HEK293 (cell line): ENCODE results near the gene NPTX1.

Experiments
- CTCF ChIA-PET: fragments of 350-600 bp; formaldehyde crosslinking; extraction: SDS; loops from one replicate; lab custom pipeline; 2021; ENCODE audit warnings: antibody characterized with exemption; lab: Yijun Ruan, JAX
- POLR2A ChIA-PET: fragments of 300-600 bp; formaldehyde crosslinking; extraction: SDS; loops from one replicate; lab custom pipeline; 2020; ENCODE audit warnings: antibody characterized with exemption, inconsistent platforms; lab: Yijun Ruan, JAX
- H3K27ac ChIP-seq: fragments of 200-500 bp; sonication (Bioruptor generic); 2 replicates; pipeline ENCODE4 v1.5.1; 2014; ENCODE audit warnings: low read depth, low read length, control low read depth, inconsistent platforms; ENCODE audit errors: extremely low read depth
- H3K36me3 ChIP-seq, 2 experiments: fragments of 200-500 bp in 1 of 2; sonication (Bioruptor generic) in 1 of 2; 1 replicate in 1 of 2; 2 replicates in 1 of 2; pipeline ENCODE4 v1.5.1; 2014 to 2017; ENCODE audit warnings: inconsistent platforms in 2 of 2, low read length in 2 of 2; ENCODE audit not compliant: control insufficient read depth in 2 of 2, insufficient read depth in 1 of 2
- H3K4me1 ChIP-seq: fragments of 200-500 bp; sonication (Bioruptor generic); 2 replicates; pipeline ENCODE4 v1.5.1; 2014; ENCODE audit warnings: mild to moderate bottlenecking, low read length, inconsistent platforms; ENCODE audit not compliant: control insufficient read depth, insufficient read depth
- H3K4me3 ChIP-seq: 2 replicates; pipeline ENCODE4 v1.5.1; 2011; ENCODE audit warnings: low read depth, mild to moderate bottlenecking, control low read depth, low read length, moderate library complexity
- H3K9me3 ChIP-seq: fragments of 200-500 bp; sonication (Bioruptor generic); 2 replicates; pipeline ENCODE4 v1.5.1; 2014; ENCODE audit warnings: low read depth, low read length, inconsistent platforms; ENCODE audit not compliant: control insufficient read depth, insufficient read depth
- EGR2 ChIP-seq: fragments of 450-650 bp; formaldehyde crosslinking; IDR thresholded peaks from 2 replicates; pipeline ENCODE4 v1.5.1; 2016; ENCODE audit warnings: low read depth, missing biosample characterization, missing genetic modification characterization
- KLF7 ChIP-seq: fragments of 450-650 bp; formaldehyde crosslinking; IDR thresholded peaks from 2 replicates; pipeline ENCODE4 v1.5.1; 2016; ENCODE audit warnings: missing biosample characterization, missing genetic modification characterization, borderline replicate concordance
- ZFHX2 ChIP-seq: fragments of 450-650 bp; formaldehyde crosslinking; conservative IDR thresholded peaks from 2 replicates; pipeline ENCODE4 v1.5.1; 2016; ENCODE audit warnings: missing biosample characterization, missing genetic modification characterization
- ZIC2 ChIP-seq: fragments of 450-650 bp; formaldehyde crosslinking; IDR thresholded peaks from 2 replicates; pipeline ENCODE4 v1.5.1; 2016; ENCODE audit warnings: missing biosample characterization, missing genetic modification characterization
- ZNF169 ChIP-seq: fragments of 450-650 bp; formaldehyde crosslinking; IDR thresholded peaks from 2 replicates; pipeline ENCODE4 v1.5.1; 2016; ENCODE audit warnings: missing biosample characterization, missing genetic modification characterization
- ZNF175 ChIP-seq: fragments of 450-650 bp; formaldehyde crosslinking; IDR thresholded peaks from 2 replicates; pipeline ENCODE4 v1.5.1; 2016; ENCODE audit warnings: missing biosample characterization, missing genetic modification characterization
- ZNF2 ChIP-seq: fragments of 450-650 bp; formaldehyde crosslinking; IDR thresholded peaks from 2 replicates; pipeline ENCODE4 v1.5.1; 2016; ENCODE audit warnings: missing biosample characterization, missing genetic modification characterization
- ZNF239 ChIP-seq: fragments of 450-650 bp; formaldehyde crosslinking; IDR thresholded peaks from 2 replicates; pipeline ENCODE4 v1.5.1; 2016; ENCODE audit warnings: missing biosample characterization, missing genetic modification characterization
- ZNF366 ChIP-seq: fragments of 450-650 bp; formaldehyde crosslinking; conservative IDR thresholded peaks from 2 replicates; pipeline ENCODE4 v1.5.1; 2016; ENCODE audit warnings: missing biosample characterization, missing genetic modification characterization
- ZNF398 ChIP-seq: fragments of 450-650 bp; formaldehyde crosslinking; IDR thresholded peaks from 2 replicates; pipeline ENCODE4 v1.5.1; 2017; ENCODE audit warnings: missing biosample characterization, missing genetic modification characterization
- ZNF423 ChIP-seq: fragments of 450-650 bp; formaldehyde crosslinking; IDR thresholded peaks from 2 replicates; pipeline ENCODE4 v1.5.1; 2016; ENCODE audit warnings: missing biosample characterization, missing genetic modification characterization
- ZNF433 ChIP-seq: fragments of 450-650 bp; formaldehyde crosslinking; IDR thresholded peaks from 2 replicates; pipeline ENCODE4 v1.5.1; 2016; ENCODE audit warnings: missing biosample characterization, missing genetic modification characterization, low read depth
- ZNF747 ChIP-seq: fragments of 450-650 bp; formaldehyde crosslinking; IDR thresholded peaks from 2 replicates; pipeline ENCODE4 v1.5.1; 2016; ENCODE audit warnings: missing biosample characterization, missing genetic modification characterization
- ZXDB ChIP-seq: fragments of 450-650 bp; formaldehyde crosslinking; IDR thresholded peaks from 2 replicates; pipeline ENCODE4 v1.5.1; 2016; ENCODE audit warnings: missing biosample characterization, missing genetic modification characterization

NPTX1 gene

DNA sequence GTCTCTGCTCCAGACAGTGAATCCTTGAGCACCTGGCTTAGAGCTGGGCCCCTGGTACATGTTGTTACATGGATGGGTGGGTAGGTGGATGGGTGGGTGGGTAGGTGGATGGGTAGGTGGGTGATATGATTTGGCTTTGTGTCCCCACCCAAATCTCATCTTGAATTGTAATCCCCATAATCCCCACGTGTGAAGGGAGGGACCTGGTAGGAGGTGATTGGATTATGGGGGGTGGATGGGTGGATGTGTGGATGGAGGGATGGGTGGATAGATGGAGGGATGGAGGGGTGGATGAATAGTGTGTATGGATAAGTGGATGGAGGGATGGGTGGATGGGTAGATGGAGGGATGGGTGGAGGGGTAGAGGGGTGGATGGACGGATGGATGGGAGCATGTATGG, 26.6 kb upstream of the NPTX1 start:
- Histone ChIP-seq H3K9me3 (no peaks in the 10 kb centered on the region), H3K36me3 (no peaks in the 10 kb centered on the region), H3K4me1 (no peaks in the 10 kb centered on the region), H3K4me3 (no peak overlapping the region), H3K27ac (no peak overlapping the region)
- TF ChIP-seq EGR2 (tag by site-specific recombination) (peak; percentile 81), ZNF2 (tag by site-specific recombination) (no peak), ZNF366 (tag by site-specific recombination) (peak; percentile 70), ZFHX2 (tag by site-specific recombination) (peak; percentile 57), ZNF433 (tag by site-specific recombination) (no peak), KLF7 (no peak)
- POLR2A ChIA-PET, result no interaction called here
- CTCF ChIA-PET, result no interaction called here

DNA sequence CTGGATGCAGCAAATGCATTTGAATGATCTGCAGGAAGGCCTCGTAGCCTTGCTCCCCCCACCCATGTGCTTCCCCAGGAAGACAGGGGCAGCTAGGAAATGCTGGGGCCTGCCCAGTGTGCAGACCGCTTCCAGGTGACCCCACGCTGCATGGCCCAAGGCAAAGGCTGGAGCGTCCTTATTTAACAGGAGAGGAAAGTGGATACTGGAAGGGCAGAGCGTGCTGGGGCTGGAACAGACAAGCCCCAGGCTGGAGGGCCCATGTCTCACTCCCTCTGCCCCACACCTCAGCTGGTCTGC, 26.1 kb upstream of the NPTX1 start:
- Histone ChIP-seq H3K4me1 (no peaks in the 10 kb centered on the region), H3K9me3 (no peaks in the 10 kb centered on the region), H3K36me3 (no peaks in the 10 kb centered on the region), H3K4me3 (no peak overlapping the region), H3K27ac (no peak overlapping the region)
- TF ChIP-seq ZNF747 (tag by site-specific recombination), result no peak
- ChIA-PET CTCF (interaction anchor here (0.8 to 2.9 kb wide), 2 partner anchors 23 to 73 kb away, joined by 4 to 8 read pairs; no protein-coding TSS in a partner anchor), POLR2A (no interaction called here)

DNA sequence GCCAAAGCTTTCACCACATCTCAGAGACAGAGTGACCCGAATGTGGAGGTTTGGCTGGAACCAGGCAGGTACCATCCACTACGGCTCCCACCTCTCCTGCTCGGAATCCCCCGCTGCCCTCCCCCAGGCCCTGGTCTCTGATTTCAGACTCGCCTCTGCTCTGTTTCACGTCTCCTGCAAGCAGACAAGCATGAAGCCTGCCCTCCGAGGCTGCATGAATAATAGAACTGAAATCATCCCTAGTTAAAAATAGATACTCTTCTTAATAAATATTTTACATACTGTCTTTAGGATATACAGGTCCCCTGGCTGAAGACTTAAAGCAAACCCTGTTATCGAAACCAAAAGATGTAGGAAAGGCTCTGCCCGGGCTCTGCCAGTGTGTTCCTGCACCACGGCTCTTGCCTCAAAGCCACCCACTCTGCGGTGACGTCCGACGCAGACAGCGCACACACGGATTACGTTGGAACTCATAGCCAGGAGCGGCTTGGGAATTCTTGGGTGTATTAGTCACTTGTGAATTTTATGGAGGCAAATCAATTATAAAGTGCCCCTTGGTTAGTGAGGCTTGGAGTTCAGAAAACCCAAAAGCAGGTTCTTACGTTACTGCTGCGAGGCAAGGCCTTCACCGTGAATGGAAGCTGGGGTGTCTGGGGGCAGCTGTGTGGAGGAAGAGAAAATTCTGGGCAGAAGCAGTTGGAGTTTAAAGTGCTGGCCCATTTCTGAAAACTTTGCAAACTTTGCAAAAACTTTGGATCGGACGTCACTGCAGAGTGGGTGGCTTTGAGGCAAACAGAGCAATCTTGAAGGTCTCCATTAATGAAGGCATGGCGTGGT, 25.6 kb upstream of the NPTX1 start:
- Histone ChIP-seq H3K27ac (no peak overlapping the region), H3K4me3 (no peak overlapping the region), H3K9me3 (no peaks in the 10 kb centered on the region), H3K36me3 (no peaks in the 10 kb centered on the region), H3K4me1 (no peaks in the 10 kb centered on the region)
- ChIA-PET CTCF (interaction anchor here (0.8 to 2.9 kb wide), 2 partner anchors 24 to 74 kb away, joined by 4 to 8 read pairs; no protein-coding TSS in a partner anchor), POLR2A (no interaction called here)
- TF ChIP-seq ZIC2 (tag by site-specific recombination), result no peak
- TF ChIP-seq ZXDB (tag by site-specific recombination), result no peak
- TF ChIP-seq ZNF169 (tag by site-specific recombination), result no peak
- TF ChIP-seq ZNF175 (tag by site-specific recombination), result no peak
- no peak for TF ChIP-seq ZNF423 (tag by site-specific recombination)

GRCh38 chr17:80499961-80500665, 23.7 kb upstream of the NPTX1 start:
- Histone ChIP-seq H3K36me3 (no peaks in the 10 kb centered on the region), H3K9me3 (no peaks in the 10 kb centered on the region)
- TF ChIP-seq ZNF398 (tag by site-specific recombination) (peak; percentile 53; the same call in 1 of the 2 replicates), ZNF239 (tag by site-specific recombination) (no peak)
- TF ChIP-seq, all 188 proteins: peak for 1
- Histone ChIP-seq H3K4me3 (no peak overlapping the region), H3K4me1 (no peaks in the 10 kb centered on the region), H3K27ac (no peak overlapping the region)
- ChIA-PET CTCF (interaction anchor here (2.9 kb wide), 1 partner anchor 76 kb away, joined by 8 read pairs; no protein-coding TSS in a partner anchor), POLR2A (no interaction called here)
